Measurements from ENCODE around the gene KRT2. TPM values are rescaled to one million over a fixed set of nuclear protein-coding genes. Genes with fewer than 3 reads are reported as not detected.

Gene KRT2
- total RNA-seq, 1 donor from 2014 or later: not detected

DNA sequence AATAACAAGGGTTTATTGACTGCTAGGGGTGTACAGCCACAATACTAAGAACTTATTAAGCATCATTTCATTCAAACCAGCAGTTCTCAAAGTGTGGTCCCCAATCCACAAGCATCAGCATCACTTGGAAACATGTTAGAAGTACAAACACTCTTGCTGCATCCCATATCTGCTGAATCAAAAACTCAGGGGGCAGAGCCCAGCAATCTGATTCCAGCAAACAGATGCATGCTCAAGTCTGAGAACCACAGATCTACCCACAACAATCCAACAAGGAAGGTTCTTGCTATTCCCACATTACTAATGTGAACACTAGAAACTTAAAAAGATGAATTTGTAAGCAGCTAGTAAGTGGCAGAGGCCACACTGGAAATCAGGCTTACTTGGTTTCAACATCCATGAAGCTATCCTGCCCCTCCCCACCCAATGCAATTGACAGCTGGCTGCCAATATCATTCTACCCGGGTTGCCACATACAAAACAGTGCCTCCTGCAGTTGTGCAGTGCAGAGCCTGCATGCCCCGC is 45.1 kb upstream of the KRT2 start:
- H3K27ac Mint-ChIP-seq (ENCODE audit: unreplicated experiment): no peak overlapping the region

DNA sequence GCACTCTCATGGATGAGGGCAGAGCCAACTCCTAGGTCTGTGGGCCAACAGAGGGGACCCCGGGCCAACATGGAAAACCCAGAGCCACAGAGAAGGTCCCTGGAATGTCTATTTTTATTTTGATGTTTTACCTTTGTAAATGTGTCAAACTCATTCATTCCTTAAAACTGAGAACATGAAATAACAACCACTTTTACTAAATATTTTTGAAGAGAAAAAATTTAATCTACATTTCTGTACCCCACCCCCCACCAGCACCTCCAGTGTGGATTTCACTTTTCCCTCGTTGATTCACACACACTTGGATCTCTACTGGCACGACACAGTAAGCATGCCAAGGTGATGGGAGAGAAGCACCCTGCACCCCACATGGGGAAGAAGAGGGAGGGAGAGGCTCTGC is 44.6 kb upstream of the KRT2 start:
- TF ChIP-seq, protein P1, sequence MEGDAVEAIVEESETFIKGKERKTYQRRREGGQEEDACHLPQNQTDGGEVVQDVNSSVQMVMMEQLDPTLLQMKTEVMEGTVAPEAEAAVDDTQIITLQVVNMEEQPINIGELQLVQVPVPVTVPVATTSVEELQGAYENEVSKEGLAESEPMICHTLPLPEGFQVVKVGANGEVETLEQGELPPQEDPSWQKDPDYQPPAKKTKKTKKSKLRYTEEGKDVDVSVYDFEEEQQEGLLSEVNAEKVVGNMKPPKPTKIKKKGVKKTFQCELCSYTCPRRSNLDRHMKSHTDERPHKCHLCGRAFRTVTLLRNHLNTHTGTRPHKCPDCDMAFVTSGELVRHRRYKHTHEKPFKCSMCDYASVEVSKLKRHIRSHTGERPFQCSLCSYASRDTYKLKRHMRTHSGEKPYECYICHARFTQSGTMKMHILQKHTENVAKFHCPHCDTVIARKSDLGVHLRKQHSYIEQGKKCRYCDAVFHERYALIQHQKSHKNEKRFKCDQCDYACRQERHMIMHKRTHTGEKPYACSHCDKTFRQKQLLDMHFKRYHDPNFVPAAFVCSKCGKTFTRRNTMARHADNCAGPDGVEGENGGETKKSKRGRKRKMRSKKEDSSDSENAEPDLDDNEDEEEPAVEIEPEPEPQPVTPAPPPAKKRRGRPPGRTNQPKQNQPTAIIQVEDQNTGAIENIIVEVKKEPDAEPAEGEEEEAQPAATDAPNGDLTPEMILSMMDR (conservative IDR thresholded peaks at IDR 0.05): no peak
- no peak for DNase-seq (ENCODE audit: low read depth, low spot score)
- Mint-ChIP-seq H3K9me3 (no peaks in the 10 kb centered on the region), H3K27ac (ENCODE audit: unreplicated experiment) (no peak overlapping the region), H3K4me1 (peaks cover 3% of the 10 kb centered on the region), H3K36me3 (ENCODE audit: low read depth) (no peaks in the 10 kb centered on the region), H3K27me3 (ENCODE audit: low read depth) (peaks cover 43% of the 10 kb centered on the region), H3K4me3 (no peak overlapping the region)

More for the DNA sequence above, 45.1 kb upstream of the KRT2 start:
- DNase-seq (ENCODE audit: low read depth, low spot score): no peak
- no peak overlapping the region for H3K4me3 Mint-ChIP-seq
- no peaks in the 10 kb centered on the region for H3K36me3 Mint-ChIP-seq (ENCODE audit: low read depth)
- peaks cover 41% of the 10 kb centered on the region for H3K27me3 Mint-ChIP-seq (ENCODE audit: low read depth)
- no peaks in the 10 kb centered on the region for H3K4me1 Mint-ChIP-seq
- TF ChIP-seq, protein P1 (conservative IDR thresholded peaks at IDR 0.05): no peak
- H3K9me3 Mint-ChIP-seq: no peaks in the 10 kb centered on the region

DNA sequence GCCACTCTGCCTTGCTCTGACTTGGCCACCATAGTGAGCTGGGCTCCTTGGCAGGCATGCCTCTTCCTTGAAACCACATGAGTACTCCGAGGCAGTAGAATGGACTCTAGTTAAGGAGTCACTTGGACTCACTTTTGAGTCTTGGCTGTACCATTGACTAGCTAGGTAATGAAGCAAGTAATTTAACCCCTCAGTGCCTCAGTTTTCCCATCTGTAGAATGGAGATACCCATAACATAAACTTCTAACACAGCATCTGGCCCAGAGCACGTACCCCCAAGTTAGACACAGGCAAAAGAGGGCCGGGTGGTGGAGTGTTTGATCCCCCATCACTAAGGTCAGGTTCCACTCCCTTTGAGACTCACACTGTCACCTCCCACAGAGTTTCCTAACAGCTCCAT is 43.0 kb upstream of the KRT2 start:
- Mint-ChIP-seq H3K9me3 (no peaks in the 10 kb centered on the region), H3K4me3 (no peak overlapping the region), H3K36me3 (ENCODE audit: low read depth) (no peaks in the 10 kb centered on the region), H3K4me1 (peaks cover 13% of the 10 kb centered on the region), H3K27ac (ENCODE audit: unreplicated experiment) (no peak overlapping the region), H3K27me3 (ENCODE audit: low read depth) (peaks cover 55% of the 10 kb centered on the region)
- TF ChIP-seq, protein P1 (conservative IDR thresholded peaks at IDR 0.05): no peak
- no peak for DNase-seq (ENCODE audit: low read depth, low spot score)

DNA sequence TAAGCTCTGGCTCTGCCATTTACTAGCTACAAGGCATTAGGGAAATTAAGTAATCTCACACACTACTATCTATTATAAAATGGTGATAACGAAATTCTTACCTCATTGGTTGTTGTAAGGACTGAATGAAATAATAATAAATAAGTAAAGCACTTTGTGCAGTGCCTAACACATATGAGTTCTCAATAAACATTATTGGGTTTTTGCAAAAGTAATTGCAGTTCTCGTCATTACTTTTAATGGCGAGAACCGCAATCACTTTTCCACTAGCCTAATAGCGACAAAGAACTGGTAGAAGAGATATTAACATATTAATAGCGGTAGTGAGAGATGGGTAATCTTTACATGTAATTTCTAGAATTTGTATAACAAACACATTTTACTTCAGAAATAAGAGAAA is 42.1 kb upstream of the KRT2 start:
- Mint-ChIP-seq H3K4me3 (no peak overlapping the region), H3K36me3 (ENCODE audit: low read depth) (no peaks in the 10 kb centered on the region), H3K27ac (ENCODE audit: unreplicated experiment) (no peak overlapping the region), H3K27me3 (ENCODE audit: low read depth) (peaks cover 64% of the 10 kb centered on the region), H3K9me3 (no peaks in the 10 kb centered on the region), H3K4me1 (peaks cover 13% of the 10 kb centered on the region)
- TF ChIP-seq, protein P1 (conservative IDR thresholded peaks at IDR 0.05): no peak
- DNase-seq (ENCODE audit: low read depth, low spot score): no peak

DNA sequence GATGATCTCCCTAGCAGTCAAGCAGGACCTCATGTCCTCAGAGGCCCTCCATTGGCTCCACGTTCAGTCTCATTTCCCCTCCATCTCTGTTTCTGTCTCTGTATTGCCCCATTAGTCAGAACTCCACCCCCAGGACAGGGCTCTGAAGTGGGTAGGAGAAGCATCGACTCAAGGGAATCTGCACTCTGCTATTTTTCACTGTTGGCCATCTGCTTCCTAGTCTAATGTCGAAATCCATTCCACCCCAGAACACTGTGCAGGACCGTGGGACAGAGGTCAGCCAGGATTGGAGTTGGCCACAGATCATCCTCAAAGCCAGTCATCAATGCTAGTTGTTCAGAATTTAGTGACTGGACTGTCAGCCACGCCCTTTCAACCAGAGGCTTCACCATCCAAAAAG is 41.2 kb upstream of the KRT2 start:
- no peaks in the 10 kb centered on the region for H3K9me3 Mint-ChIP-seq
- H3K36me3 Mint-ChIP-seq (ENCODE audit: low read depth): no peaks in the 10 kb centered on the region
- no peak overlapping the region for H3K4me3 Mint-ChIP-seq
- peaks cover 13% of the 10 kb centered on the region for H3K4me1 Mint-ChIP-seq
- H3K27me3 Mint-ChIP-seq (ENCODE audit: low read depth): peaks cover 69% of the 10 kb centered on the region
- DNase-seq (ENCODE audit: low read depth, low spot score): no peak
- TF ChIP-seq, protein P1 (conservative IDR thresholded peaks at IDR 0.05): no peak
- H3K27ac Mint-ChIP-seq (ENCODE audit: unreplicated experiment): no peak overlapping the region

Measured in neural crest cell (in vitro differentiated cells).